Thymus (tissue), 11 donors: ENCODE data around the gene PSMD10. TPM values are rescaled to one million over a fixed set of nuclear protein-coding genes. Genes with fewer than 3 reads are reported as not detected.

Experiments used
- DNase-seq, 9 donors: peaks; one replicate each; pipeline ENCODE4 v3.0.0-alpha.2; 2013; ENCODE audit warnings: low spot score in 9 of 9, low read depth in 6 of 9, missing footprints in 1 of 9
- H3K27ac ChIP-seq, 2 donors: one replicate each; pipeline ENCODE4 v1.5.1; 2013; ENCODE audit warnings: control low read depth in 1 of 2, low read depth in 1 of 2, low read length in 1 of 2, mild to moderate bottlenecking in 1 of 2, moderate library complexity in 1 of 2
- H3K27me3 ChIP-seq, 2 donors: one replicate each; pipeline ENCODE4 v1.5.1; 2013; ENCODE audit warnings: low read length in 1 of 2; ENCODE audit not compliant: control insufficient read depth in 2 of 2, insufficient read depth in 1 of 2
- H3K36me3 ChIP-seq, 2 donors: one replicate each; pipeline ENCODE4 v1.5.1; 2013; ENCODE audit warnings: low read length in 1 of 2, mild to moderate bottlenecking in 1 of 2, moderate library complexity in 1 of 2; ENCODE audit not compliant: control insufficient read depth in 2 of 2, insufficient read depth in 2 of 2
- H3K4me1 ChIP-seq, 2 donors: one replicate each; pipeline ENCODE4 v1.5.1; 2013; ENCODE audit warnings: low read length in 2 of 2; ENCODE audit not compliant: control insufficient read depth in 2 of 2, insufficient read depth in 2 of 2
- H3K4me3 ChIP-seq, 2 donors: one replicate each; pipeline ENCODE4 v1.5.1; 2013; ENCODE audit warnings: low read length in 2 of 2, control low read depth in 1 of 2, mild to moderate bottlenecking in 1 of 2
- H3K9me3 ChIP-seq, 2 donors: one replicate each; pipeline ENCODE4 v1.5.1; 2013; ENCODE audit warnings: low read length in 1 of 2, mild to moderate bottlenecking in 1 of 2; ENCODE audit not compliant: control insufficient read depth in 2 of 2, insufficient read depth in 1 of 2
- WGBS: extraction: QIAGEN DNeasy Blood & Tissue Kit; methylation state at CpG from one replicate; pipeline ENCODE4 v1.1.7; 2013; 5-methylcytosine and 5-hydroxymethylcytosine counted together
- polyA plus RNA-seq: library from polyadenylated mRNA; stranded (reverse); fragments of 200-250 nt; gene quantifications from one replicate; pipeline ENCODE4 v1.2.3, GENCODE V29; 2013
- total RNA-seq: library from RNA; stranded (reverse); fragments of 120-200 nt; gene quantifications from one replicate; pipeline ENCODE4 v1.2.4, GENCODE V29; 2013
- donor health status: healthy.

Gene PSMD10
- total and polyA plus RNA-seq, 2 donors: 55.1 to 58.7 TPM

DNA sequence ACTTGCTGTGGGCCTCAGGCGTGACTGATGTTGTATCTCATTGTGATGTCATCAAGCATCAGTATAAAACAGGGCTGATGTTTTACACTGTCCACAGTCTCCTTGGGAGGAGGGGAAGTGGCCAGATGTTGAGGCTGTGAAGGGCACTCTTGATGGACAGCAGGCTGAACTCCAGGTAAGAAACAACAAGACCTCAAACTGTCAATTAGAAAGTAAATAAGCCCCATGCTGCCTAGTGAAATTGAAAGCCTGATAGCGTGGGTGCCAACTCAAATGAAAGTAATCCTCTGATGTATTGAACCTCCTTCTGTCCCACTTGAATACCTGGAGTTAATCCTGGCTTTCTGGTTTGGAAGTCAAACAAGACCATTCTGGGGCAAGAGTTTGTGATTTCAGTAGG lies 26.7 kb downstream of the PSMD10 start:
- WGBS: 96% methylated on average over 2 of the region's 2 CpGs
- H3K4me1 ChIP-seq: no peaks in the 10 kb centered on the region
- H3K9me3 ChIP-seq: no peaks in the 10 kb centered on the region
- no peaks in the 10 kb centered on the region for H3K36me3 ChIP-seq
- DNase-seq: no peak
- H3K27ac ChIP-seq: no peak overlapping the region
- H3K4me3 ChIP-seq: no peak overlapping the region
- H3K27me3 ChIP-seq: no peaks in the 10 kb centered on the region

DNA sequence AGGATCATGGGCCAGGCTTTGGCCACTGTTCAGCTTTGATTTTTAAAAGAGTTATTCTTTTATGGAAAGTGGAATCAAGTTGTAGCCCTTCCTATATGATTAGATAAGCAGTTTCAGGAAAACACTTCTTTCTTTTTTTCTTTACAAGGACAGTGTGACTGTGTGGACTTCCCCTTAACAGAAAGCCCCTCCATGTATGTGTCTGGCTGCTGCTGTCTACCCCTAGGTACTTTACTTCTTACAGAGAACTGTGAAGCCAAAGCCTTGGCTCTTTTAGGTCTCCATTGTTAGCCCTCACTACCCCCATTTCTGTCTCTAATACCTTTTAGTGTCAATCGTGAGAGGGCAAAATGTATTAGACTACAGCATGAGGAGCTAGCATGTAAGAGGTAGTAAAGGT lies 27.3 kb downstream of the PSMD10 start:
- DNase-seq: no peak
- H3K36me3 ChIP-seq: no peaks in the 10 kb centered on the region
- H3K27me3 ChIP-seq: no peaks in the 10 kb centered on the region
- no peaks in the 10 kb centered on the region for H3K4me1 ChIP-seq
- WGBS: 93% methylated on average over 1 of the region's 1 CpG
- no peaks in the 10 kb centered on the region for H3K9me3 ChIP-seq
- H3K27ac ChIP-seq: no peak overlapping the region
- no peak overlapping the region for H3K4me3 ChIP-seq

DNA sequence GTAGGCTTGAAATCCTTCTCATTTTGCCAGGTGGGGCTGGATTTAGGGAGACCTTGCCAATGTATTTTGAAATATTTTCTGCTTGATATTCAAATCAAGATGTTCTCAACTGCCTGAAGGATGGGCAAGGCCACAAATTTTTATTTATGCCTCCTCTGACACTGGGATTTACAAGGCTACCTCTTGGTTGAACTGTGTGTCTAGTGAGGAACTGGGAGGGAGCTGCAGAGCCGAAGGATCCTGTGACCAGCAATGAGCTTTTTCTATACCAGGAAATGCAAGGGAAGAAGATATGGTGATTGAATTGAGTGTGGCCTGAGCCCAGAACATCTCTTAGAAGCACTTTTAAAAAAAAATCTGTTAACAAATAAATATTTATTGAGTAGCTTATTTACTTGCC lies 31.5 kb downstream of the PSMD10 start:
- no peak for DNase-seq
- Histone ChIP-seq H3K27me3 (no peaks in the 10 kb centered on the region), H3K36me3 (no peaks in the 10 kb centered on the region), H3K4me1 (no peaks in the 10 kb centered on the region), H3K27ac (no peak overlapping the region), H3K4me3 (no peak overlapping the region), H3K9me3 (no peaks in the 10 kb centered on the region)
- WGBS: 97% methylated on average over 1 of the region's 1 CpG

DNA sequence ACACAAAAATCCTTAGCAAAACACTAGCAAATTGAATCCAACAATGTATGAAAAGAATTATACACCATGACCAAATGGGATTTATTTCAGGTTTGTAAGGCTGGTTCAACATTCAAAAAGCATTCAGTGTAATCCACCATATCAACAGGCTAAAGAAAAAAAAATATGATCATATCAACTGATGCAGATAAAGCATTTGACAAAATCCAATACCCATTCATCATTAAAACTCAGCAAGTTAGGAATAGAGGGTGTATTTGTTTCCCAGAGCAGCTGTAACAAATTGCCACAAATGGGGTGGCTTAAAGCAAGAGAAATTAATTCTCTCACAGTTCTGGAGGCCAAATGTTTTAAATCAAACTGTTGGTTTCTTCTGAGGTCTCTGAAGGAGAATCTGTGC lies 35.8 kb downstream of the PSMD10 start:
- H3K36me3 ChIP-seq: no peaks in the 10 kb centered on the region
- H3K27me3 ChIP-seq: no peaks in the 10 kb centered on the region
- no peak for DNase-seq
- H3K4me1 ChIP-seq: no peaks in the 10 kb centered on the region
- H3K27ac ChIP-seq: no peak overlapping the region
- H3K9me3 ChIP-seq: no peaks in the 10 kb centered on the region
- no peak overlapping the region for H3K4me3 ChIP-seq

DNA sequence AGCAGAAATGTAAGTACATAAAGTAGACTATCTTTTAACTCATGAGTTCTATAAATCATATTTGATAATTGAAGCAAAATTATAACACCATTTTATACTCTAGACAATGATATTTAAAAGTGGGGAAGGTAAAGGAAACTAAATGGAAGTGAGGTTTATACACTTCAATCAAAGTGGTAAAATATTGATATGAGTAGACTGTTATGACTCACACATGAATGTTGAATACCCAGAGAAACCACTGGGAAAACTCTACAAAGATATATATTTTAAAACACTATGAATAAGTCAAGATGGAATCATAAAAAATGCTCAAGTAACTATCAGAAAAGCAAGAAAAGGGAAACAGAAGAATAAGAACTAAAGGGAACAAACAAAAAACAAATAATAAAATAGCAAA lies 38.1 kb downstream of the PSMD10 start:
- H3K36me3 ChIP-seq: no peaks in the 10 kb centered on the region
- no peaks in the 10 kb centered on the region for H3K9me3 ChIP-seq
- no peak overlapping the region for H3K27ac ChIP-seq
- H3K27me3 ChIP-seq: no peaks in the 10 kb centered on the region
- no peaks in the 10 kb centered on the region for H3K4me1 ChIP-seq
- H3K4me3 ChIP-seq: no peak overlapping the region
- DNase-seq: no peak

DNA sequence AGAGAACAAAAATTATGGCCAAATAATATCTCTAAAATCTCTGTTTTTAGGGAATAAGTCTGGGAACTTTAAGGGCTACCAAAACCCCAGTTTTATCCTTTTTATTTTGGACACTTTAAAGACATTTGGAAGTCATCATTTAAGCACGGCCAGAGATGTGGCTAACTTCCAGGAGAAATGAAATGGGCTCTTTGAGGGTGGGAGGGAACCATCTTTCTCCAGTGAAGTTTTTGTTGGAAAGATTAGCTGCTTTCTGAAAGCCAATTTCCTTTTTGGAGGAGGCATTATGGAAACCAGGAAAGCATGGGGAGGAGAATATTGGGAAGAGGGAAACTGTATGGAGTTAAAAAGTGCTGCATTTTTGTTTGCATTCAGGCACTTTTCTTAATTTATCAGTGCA lies 41.7 kb downstream of the PSMD10 start:
- no peak overlapping the region for H3K27ac ChIP-seq
- DNase-seq: no peak
- H3K4me1 ChIP-seq: no peaks in the 10 kb centered on the region
- H3K4me3 ChIP-seq: no peak overlapping the region
- no peaks in the 10 kb centered on the region for H3K36me3 ChIP-seq
- H3K27me3 ChIP-seq: no peaks in the 10 kb centered on the region
- H3K9me3 ChIP-seq: no peaks in the 10 kb centered on the region
- WGBS: 95% methylated on average over 1 of the region's 1 CpG

DNA sequence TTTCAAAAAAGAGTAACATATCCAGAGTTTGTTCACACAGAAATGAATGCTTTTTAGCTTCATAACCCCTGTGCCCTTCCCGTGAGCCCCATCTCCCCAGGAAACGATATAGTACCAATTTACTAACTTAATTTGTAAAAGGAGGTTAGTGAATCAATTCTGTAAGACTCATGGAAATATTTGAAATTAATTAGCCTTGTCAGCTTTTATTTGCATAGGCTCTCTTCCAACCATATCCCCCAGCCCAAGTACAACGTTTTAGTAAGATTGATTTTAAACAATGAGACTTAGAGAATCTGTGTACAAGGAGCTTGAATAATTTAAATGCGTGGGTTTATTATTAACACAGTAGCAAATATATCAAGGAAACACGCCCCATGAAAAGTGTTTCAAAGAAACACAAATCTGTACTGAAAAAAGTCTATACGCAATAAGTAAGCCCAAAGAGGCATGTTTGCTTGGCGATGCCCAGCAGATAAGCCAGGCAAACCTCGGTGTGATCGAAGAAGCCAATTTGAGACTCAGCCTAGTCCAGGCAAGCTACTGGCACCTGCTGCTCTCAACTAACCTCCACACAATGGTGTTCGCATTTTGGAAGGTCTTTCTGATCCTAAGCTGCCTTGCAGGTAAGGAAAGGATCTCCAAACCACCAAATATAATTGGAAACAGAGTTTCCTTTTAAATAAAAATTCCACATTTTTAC lies 46.6 kb downstream of the PSMD10 start, which contains the start of gene VSIG1:
VSIG1 (plus strand) TSS at position 512 of the 703 bp plus-strand sequence; CDS start at position 578, 66 bp downstream.
- Histone ChIP-seq H3K27me3 (no peaks in the 10 kb centered on the region), H3K4me3 (no peak within 1 kb of the TSS), H3K9me3 (no peaks in the 10 kb centered on the region), H3K27ac (no peak within 1 kb of the TSS), H3K4me1 (no peaks in the 10 kb centered on the region), H3K36me3 (no peaks in the 10 kb centered on the region)
- no peak for DNase-seq
- 97% methylated on average over 10 of the region's 10 CpGs for WGBS

DNA sequence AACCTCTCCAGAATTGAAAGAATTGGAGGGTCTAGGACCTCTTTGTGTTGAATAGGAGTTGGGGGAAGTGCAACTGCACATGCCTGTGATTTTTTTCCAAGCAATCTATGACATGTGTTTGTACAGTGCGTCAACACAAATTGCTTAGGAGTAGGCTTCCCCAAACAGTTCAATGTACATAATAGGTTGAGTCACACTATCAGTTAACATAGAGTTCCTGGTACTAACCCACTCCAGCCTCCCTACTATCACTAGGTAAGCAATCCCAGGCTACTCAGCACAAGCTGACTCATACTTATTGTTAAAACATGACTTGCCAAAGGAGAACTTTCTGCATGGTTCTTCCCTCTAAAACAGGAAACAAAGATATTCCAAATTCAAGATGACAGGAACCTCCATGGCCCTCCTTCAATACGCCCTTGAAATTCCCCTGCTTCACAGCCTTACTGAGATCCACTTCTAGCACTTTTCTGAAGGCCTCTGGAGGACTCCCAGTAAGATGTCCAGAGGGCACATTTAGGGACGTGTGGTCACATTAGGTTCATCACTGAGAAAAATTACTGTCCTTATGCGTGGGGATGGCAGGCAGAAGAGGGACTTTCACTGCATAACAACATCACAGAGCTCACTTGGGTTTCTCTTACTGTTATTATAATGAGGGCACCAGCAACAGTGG lies 54.9 kb downstream of the PSMD10 start:
- 91% methylated on average over 4 of the region's 4 CpGs for WGBS
- Histone ChIP-seq H3K4me3 (no peak overlapping the region), H3K9me3 (no peaks in the 10 kb centered on the region), H3K4me1 (no peaks in the 10 kb centered on the region), H3K36me3 (no peaks in the 10 kb centered on the region), H3K27me3 (peaks cover 0 to 2% of the 10 kb centered on the region in 2 donors), H3K27ac (no peak overlapping the region)
- DNase-seq: no peak

DNA sequence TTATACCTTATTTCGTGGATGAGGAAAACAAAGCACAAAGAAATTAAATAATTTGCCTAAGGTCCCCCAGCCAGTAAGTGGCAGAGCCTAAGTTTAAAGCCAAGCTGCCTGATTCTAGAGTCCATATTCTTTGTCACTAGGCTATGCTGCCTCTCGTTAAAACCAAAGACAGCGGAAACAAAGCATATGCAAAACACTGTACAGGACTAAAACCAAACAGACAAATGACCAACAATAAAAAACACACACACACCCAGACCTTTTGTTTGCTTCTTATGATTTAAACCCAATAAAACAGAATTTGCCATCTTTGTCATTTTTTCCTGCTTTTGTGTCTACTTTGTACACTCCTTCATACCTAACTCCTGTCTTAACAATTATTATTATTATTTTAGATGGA lies 56.6 kb downstream of the PSMD10 start:
- WGBS: 96% methylated on average over 3 of the region's 3 CpGs
- H3K27me3 ChIP-seq: peaks cover 0 to 2% of the 10 kb centered on the region in 2 donors

More for the DNA sequence above, 56.6 kb downstream of the PSMD10 start:
- H3K27ac ChIP-seq: no peak overlapping the region
- no peaks in the 10 kb centered on the region for H3K36me3 ChIP-seq
- H3K9me3 ChIP-seq: no peaks in the 10 kb centered on the region
- no peaks in the 10 kb centered on the region for H3K4me1 ChIP-seq
- no peak overlapping the region for H3K4me3 ChIP-seq
- no peak for DNase-seq
